OCI-LY1 (cell line): Measurements from ENCODE around the gene FERD3L.
"Not testable (repeated sequence)": the region's sequence is repeated elsewhere in the genome, so short reads cannot be mapped to it uniquely, and the experiment has no call there.

Experiments used
- H2AFZ ChIP-seq: fragments of 200-600 bp; sonication (generic), shearing (Covaris generic); 2 replicates; pipeline ENCODE4 v1.6.0; 2014; ENCODE audit warnings: antibody characterized with exemption, mild to moderate bottlenecking, low read length
- H3F3A ChIP-seq: fragments of 200-600 bp; sonication (generic), shearing (Covaris generic); 2 replicates; pipeline ENCODE4 v1.6.0; 2014; ENCODE audit warnings: mild to moderate bottlenecking, antibody characterized with exemption, low read length, moderate library complexity; ENCODE audit not compliant: insufficient read depth
- H3K27ac ChIP-seq: fragments of 200-600 bp; sonication (generic); 2 replicates; pipeline ENCODE4 v1.5.1; 2014; ENCODE audit warnings: low read length, mixed run types, mild to moderate bottlenecking, low read depth; ENCODE audit not compliant: poor library complexity, severe bottlenecking
- H3K27me3 ChIP-seq: fragments of 200-600 bp; sonication (generic); 2 replicates; pipeline ENCODE4 v1.6.0; 2014; ENCODE audit warnings: antibody characterized with exemption, mild to moderate bottlenecking, low read length, moderate library complexity; ENCODE audit not compliant: insufficient read depth
- H3K36me3 ChIP-seq: fragments of 200-600 bp; sonication (generic); 2 replicates; pipeline ENCODE4 v1.6.1; 2014; ENCODE audit warnings: mild to moderate bottlenecking, antibody characterized with exemption, low read length, moderate library complexity, mixed read lengths; ENCODE audit not compliant: insufficient read depth
- H3K4me1 ChIP-seq: fragments of 200-600 bp; sonication (generic); 2 replicates; pipeline ENCODE4 v1.5.1; 2014; ENCODE audit warnings: mild to moderate bottlenecking, low read length, moderate library complexity; ENCODE audit not compliant: insufficient read depth, severe bottlenecking
- H3K4me2 ChIP-seq: fragments of 200-600 bp; sonication (generic), shearing (Covaris generic); 2 replicates; pipeline ENCODE4 v1.6.1; 2014; ENCODE audit warnings: low read length
- H3K4me3 ChIP-seq: fragments of 200-600 bp; sonication (generic); 2 replicates; pipeline ENCODE4 v1.5.1; 2014; ENCODE audit warnings: low read length, low read depth, mild to moderate bottlenecking, mixed read lengths; ENCODE audit not compliant: poor library complexity, severe bottlenecking
- H3K79me2 ChIP-seq: fragments of 200-600 bp; shearing (Covaris generic); 2 replicates; pipeline ENCODE4 v1.6.1; 2016; ENCODE audit warnings: mixed run types, low read length, mixed read lengths; ENCODE audit not compliant: insufficient read depth
- H3K9ac ChIP-seq: fragments of 200-600 bp; sonication (generic), shearing (Covaris generic); 2 replicates; pipeline ENCODE4 v1.6.1; 2014; ENCODE audit warnings: mild to moderate bottlenecking, low read length, mixed read lengths
- H3K9me2 ChIP-seq: fragments of 200-600 bp; sonication (generic), shearing (Covaris generic); 2 replicates; pipeline ENCODE4 v1.6.1; 2014; ENCODE audit warnings: low read depth, mild to moderate bottlenecking, low read length, mixed read lengths
- H3K9me3 ChIP-seq: fragments of 200-600 bp; shearing (Covaris generic); 2 replicates; pipeline ENCODE4 v1.6.1; 2014; ENCODE audit warnings: low read length, mixed read lengths
- H4K20me1 ChIP-seq: fragments of 200-600 bp; sonication (generic), shearing (Covaris generic); 2 replicates; pipeline ENCODE4 v1.6.0; 2016; ENCODE audit warnings: mild to moderate bottlenecking, low read length; ENCODE audit not compliant: insufficient read depth
- CTCF ChIP-seq: fragments of 200-600 bp; sonication (generic), shearing (Covaris generic); IDR thresholded peaks from 2 replicates; pipeline ENCODE4 v1.5.1; 2017; ENCODE audit warnings: mild to moderate bottlenecking, antibody characterized with exemption, low read length, moderate library complexity, mixed read lengths
- EZH2 ChIP-seq: fragments of 200-600 bp; sonication (generic), shearing (Covaris generic); IDR thresholded peaks from 2 replicates; pipeline ENCODE4 v1.8.0; 2017; ENCODE audit warnings: borderline replicate concordance, mixed run types, mild to moderate bottlenecking, antibody characterized with exemption, low read length, moderate library complexity, mixed read lengths

The FERD3L gene, protein sequence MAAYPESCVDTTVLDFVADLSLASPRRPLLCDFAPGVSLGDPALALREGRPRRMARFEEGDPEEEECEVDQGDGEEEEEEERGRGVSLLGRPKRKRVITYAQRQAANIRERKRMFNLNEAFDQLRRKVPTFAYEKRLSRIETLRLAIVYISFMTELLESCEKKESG

DNA sequence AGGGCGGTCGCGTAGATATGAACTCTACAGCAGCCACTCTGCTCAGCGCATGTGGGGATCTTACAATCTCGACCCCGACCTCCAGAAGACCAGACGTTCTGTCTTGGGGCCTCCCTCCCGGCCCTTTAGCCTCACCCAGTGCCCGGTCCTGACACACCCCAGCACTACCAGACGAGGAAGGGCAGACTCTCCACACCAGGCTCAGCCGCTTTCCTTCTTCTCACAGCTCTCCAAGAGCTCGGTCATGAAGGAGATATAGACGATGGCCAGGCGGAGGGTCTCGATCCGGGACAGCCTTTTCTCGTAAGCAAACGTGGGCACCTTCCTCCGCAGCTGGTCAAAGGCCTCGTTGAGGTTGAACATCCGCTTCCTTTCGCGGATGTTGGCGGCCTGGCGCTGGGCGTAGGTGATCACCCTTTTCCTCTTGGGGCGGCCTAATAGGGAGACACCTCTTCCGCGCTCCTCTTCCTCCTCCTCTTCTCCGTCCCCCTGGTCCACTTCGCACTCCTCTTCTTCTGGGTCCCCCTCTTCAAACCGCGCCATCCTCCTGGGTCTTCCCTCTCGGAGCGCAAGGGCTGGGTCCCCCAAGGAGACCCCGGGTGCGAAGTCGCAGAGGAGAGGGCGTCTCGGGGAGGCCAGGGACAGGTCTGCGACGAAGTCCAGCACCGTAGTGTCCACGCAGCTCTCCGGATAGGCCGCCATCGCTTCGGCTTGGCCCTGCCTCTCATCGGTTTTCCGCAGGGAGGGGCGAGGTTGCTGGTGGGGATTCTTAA, at the start of gene FERD3L:
TSS of gene FERD3L (minus strand) at position 761 of the 773 bp plus-strand sequence. CDS start at position 702, 59 bp downstream.
- no peaks in the 10 kb centered on the region for H3K9me3 ChIP-seq
- no peak for TF ChIP-seq CTCF
- no peak within 1 kb of the TSS for H3K4me3 ChIP-seq
- no peaks in the 10 kb centered on the region for H3K36me3 ChIP-seq
- H3K4me1 ChIP-seq, result no peaks in the 10 kb centered on the region
- no peak within 1 kb of the TSS for H3K27ac ChIP-seq
- H2AFZ ChIP-seq, result no peak within 1 kb of the TSS
- no peaks in the 10 kb centered on the region for H3K79me2 ChIP-seq
- no peaks in the 10 kb centered on the region for H3F3A ChIP-seq
- no peak within 1 kb of the TSS for H3K4me2 ChIP-seq
- H3K9ac ChIP-seq, result no peak within 1 kb of the TSS
- H4K20me1 ChIP-seq, result no peaks in the 10 kb centered on the region
- no peaks in the 10 kb centered on the region for H3K27me3 ChIP-seq
- H3K9me2 ChIP-seq, result no peaks in the 10 kb centered on the region

DNA sequence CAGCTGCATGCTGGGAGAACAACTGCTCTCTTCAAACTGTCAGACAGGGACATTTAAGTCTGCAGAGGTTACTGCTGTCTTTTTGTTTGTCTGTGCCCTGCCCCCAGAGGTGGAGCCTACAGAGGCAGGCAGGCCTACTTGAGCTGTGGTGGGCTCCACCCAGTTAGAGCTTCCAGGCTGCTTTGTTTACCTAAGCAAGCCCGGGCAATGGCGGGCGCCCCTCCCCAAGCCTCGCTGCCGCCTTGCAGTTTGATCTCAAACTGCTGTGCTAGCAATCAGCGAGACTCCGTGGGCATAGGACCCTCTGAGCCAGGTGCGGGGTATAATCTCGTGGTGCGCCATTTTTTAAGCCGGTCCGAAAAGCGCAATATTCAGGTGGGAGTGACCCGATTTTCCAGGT, 49.2 kb upstream of the FERD3L start:
- not testable (repeated sequence) for H3K9me2 ChIP-seq, H3K4me1 ChIP-seq, H3K36me3 ChIP-seq, H3K27me3 ChIP-seq, H3F3A ChIP-seq, H2AFZ ChIP-seq, H3K79me2 ChIP-seq, H4K20me1 ChIP-seq, H3K4me2 ChIP-seq, H3K4me3 ChIP-seq, H3K27ac ChIP-seq, H3K9ac ChIP-seq, H3K9me3 ChIP-seq

DNA sequence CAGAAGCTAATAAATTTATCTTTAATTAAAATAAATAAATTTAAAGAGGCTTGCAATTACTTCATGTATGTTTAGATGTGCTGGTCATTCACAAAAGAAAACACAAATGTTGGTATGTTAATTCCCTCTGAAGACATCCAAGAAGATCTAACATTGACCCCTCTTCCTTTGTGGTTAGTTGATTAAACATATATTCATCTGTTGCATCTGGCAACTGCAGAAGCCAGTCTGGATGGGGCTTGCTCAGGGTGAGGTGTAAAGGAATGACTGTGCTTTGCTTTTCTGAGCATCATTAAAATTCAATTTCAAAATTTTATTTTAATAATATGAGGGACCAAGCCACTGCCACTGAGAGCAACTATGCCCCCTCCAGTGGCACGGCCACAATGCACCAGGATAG, 36.4 kb upstream of the FERD3L start:
- Histone ChIP-seq H3K4me2 (no peak overlapping the region), H3K9ac (no peak overlapping the region), H3F3A (no peaks in the 10 kb centered on the region), H4K20me1 (no peaks in the 10 kb centered on the region), H3K27me3 (no peaks in the 10 kb centered on the region), H3K27ac (no peak overlapping the region), H3K4me1 (no peaks in the 10 kb centered on the region), H2AFZ (no peak overlapping the region), H3K36me3 (no peaks in the 10 kb centered on the region), H3K79me2 (no peaks in the 10 kb centered on the region), H3K4me3 (no peak overlapping the region), H3K9me3 (no peaks in the 10 kb centered on the region), H3K9me2 (no peaks in the 10 kb centered on the region)
- TF ChIP-seq EZH2 (no peak), CTCF (no peak)

DNA sequence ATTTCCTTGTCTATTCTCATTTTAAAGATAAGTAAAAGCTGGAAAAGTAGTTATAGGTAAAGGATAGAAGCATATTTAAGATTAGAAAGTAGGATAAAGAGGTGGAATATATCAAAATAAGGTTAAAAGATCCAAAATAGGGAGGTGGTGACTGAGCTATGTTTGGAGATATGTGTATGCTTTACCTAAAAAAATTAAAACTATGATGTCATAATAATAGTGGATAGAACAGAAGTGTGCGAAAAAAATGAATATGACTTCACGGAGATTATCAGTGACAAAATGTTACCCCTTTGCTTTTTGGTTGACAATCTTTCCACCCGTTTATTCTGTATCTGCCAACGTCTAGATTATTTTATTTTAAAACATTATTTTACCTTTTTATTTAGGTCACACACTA, 33.4 kb upstream of the FERD3L start:
- TF ChIP-seq EZH2 (no peak), CTCF (no peak)
- no peak overlapping the region for H3K4me2 ChIP-seq
- no peak overlapping the region for H3K4me3 ChIP-seq
- H3K36me3 ChIP-seq, result no peaks in the 10 kb centered on the region
- no peaks in the 10 kb centered on the region for H3F3A ChIP-seq
- no peak overlapping the region for H3K9ac ChIP-seq
- no peak overlapping the region for H2AFZ ChIP-seq
- no peak overlapping the region for H3K27ac ChIP-seq
- no peaks in the 10 kb centered on the region for H3K4me1 ChIP-seq
- no peaks in the 10 kb centered on the region for H3K79me2 ChIP-seq
- H4K20me1 ChIP-seq, result no peaks in the 10 kb centered on the region
- no peaks in the 10 kb centered on the region for H3K9me2 ChIP-seq
- no peaks in the 10 kb centered on the region for H3K9me3 ChIP-seq
- H3K27me3 ChIP-seq, result no peaks in the 10 kb centered on the region
